Fibroblast of skin of abdomen (primary cell): ENCODE measurements around the gene SAPCD1.
"Not testable (repeated sequence)": the region's sequence is repeated elsewhere in the genome, so short reads cannot be mapped to it uniquely, and the experiment has no call there.

ENCODE experiments used
- DNase-seq: peaks from one replicate; pipeline ENCODE4 v3.0.0-alpha.2; 2013

The SAPCD1 gene

DNA sequence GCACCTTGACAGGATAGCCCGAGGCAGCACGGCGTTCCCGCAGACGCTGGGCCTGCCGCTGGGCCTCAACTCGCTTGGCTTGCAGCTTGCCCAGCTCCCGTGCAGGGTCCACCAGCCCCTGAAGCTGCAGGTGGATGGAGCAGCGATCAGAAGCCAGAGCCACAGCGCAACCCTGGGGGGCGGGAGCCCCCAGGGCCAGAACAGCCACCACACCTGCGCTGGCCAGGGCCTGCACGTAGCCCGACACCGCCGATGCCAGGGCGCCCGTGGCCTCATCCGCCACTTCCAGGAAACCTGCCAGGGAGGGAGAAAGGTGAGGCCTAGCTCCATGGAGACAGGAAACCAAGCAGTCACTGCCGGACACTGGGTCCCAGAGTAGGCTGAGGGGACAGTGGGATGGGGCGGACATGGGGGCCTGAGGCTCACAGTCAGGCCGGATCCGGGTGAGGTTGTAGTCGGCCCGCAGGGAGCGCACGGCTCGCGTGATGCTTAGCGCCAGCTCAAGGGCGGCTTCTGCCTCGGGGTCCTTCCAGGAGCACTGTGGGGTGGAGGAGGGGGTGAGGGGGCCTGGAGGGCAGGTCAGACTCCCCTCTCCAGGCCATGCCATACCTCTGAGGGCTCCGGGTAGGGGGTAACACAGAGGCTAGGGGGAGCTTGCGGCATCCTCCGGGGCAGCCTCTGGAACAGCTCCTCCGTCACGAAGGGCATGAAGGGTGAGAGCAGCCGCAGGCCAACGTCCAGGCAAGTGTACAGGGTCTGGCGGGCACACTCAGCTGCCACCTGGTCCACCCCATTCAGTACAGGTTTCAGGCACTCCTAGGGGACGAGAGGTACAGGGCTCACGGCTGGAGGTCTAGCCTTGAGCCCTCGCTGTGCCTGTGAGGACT lies 16.8 kb downstream of the SAPCD1 start:
- DNase-seq = no peak

DNA sequence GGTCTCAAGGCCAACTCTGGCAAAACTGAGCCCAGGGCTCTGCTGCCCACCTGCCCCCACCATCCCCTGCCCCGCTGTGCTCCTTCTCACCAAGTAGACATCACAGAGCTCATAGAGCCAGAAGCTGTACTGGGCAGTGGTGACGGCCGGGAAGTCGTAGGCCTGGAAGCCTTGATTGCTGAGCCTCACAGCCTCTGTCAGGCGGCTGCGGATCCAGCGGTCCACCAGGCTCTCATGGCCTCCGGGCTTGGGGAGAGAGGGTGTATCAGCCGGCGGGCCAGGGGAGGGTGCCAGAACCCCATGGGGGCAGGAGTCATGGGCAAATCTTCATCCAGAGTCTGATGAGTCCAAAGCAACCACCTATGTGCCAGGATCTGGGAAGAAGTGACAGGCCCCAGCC lies 17.5 kb downstream of the SAPCD1 start:
- DNase-seq = no peak

DNA sequence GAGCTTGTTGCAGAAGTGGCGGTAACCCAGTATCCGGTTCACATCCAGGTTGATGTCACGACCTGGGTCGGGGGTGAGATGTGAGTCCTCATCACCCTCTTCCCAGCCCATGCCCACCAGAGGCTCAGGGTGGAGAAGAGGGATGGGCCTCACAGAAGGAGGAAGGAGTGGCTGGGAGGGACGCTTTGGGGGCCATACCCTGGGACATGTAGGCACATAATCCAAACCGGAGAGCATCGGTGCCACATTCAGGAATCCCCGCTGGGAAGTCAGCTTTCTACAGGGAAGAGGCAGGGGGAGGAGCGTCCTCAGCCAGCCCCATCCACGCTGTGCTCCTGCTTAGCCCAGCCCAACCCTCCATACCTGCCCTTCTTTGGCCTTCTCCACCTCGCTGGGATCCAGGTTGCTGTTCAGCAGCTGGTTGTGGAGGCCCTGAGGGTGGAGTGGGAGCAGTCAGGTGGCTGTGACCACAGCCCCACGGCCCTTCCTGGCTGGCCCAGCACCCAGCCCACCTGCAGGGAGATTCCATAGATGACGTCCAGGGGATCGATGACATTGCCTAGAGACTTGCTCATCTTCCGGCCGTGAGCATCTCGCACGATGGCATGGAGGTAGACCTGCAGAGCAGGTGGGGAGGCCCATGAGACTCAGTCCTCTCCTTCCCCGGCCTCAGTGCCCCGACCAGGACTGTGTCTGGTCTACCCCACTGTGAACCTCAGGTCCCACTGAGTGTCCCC lies 18.2 kb downstream of the SAPCD1 start:
- DNase-seq = no peak

DNA sequence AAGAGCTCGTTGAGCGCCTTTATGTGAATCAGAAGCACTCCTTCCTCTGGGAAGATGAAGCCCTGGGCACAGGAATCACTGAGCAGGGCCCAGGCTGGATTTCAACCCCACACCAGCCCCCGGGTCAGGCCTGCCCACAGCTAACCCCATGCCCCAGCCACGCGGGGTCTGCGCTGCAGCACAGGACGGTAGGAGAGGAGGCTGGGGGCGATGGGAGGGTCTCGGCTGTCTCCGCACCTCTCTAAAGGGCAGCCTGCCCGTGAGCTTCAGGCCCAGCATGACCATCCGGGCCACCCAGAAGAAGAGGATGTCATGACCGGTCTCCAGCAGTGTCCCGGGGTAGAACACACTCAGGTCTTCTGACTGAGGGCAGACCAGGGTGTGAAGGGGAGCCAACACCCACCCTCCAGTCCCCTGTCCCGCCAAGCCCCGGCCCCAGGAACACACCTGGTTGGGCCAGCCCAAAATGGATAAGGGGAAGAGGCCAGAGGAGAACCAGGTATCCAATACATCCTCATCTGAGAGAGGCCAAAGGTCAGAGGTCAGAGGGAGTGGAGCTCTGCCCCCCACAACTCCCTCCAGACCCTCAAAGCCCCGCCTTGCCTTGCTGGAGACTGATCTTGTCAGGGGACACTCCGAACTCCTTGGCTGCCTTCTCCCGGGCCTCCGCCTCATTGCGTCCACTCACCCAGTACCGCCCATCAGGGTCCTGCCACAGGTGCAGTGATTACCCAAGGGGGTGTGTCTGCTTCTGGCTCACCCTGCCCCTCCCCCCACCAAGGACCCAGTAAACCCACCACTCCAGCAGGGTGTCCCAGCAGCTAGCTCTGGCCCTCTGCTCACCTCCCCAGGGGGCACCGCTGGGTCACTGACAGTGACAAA lies 19.0 kb downstream of the SAPCD1 start:
- DNase-seq = no peak

DNA sequence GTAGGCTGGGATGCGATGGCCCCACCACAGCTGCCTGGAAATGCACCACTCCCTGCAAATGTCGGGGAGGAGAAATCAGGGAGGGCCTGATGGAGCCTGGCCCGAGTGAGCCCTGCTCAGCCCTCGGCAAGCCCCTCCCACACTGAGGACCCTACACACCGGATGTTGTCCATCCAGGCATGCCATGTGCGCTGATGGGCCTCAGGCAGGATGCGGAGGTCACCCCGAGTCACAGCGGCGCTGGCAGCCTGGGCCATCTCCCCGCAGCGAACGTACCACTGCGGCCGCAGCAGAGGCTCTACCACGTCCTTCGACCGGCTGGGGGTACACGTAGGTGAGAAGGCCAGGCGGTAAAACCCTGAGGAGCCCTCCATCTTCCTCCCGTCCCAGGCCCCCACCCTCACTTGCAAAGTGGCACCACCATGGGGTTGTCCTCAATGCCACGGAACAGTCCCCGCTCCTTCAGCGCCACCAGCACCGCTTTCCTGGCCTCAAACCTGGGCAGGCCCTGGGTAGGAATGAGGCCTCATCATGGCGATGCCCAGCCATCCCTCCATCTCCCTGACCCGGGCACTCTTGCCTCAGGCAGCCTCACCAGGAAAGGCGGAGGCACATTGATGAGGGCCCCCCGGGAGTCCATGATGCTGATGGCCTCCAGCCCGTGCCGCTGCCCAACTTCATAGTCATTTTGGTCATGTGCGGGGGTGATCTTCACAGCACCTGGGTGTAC lies 19.8 kb downstream of the SAPCD1 start:
- DNase-seq = no peak

DNA sequence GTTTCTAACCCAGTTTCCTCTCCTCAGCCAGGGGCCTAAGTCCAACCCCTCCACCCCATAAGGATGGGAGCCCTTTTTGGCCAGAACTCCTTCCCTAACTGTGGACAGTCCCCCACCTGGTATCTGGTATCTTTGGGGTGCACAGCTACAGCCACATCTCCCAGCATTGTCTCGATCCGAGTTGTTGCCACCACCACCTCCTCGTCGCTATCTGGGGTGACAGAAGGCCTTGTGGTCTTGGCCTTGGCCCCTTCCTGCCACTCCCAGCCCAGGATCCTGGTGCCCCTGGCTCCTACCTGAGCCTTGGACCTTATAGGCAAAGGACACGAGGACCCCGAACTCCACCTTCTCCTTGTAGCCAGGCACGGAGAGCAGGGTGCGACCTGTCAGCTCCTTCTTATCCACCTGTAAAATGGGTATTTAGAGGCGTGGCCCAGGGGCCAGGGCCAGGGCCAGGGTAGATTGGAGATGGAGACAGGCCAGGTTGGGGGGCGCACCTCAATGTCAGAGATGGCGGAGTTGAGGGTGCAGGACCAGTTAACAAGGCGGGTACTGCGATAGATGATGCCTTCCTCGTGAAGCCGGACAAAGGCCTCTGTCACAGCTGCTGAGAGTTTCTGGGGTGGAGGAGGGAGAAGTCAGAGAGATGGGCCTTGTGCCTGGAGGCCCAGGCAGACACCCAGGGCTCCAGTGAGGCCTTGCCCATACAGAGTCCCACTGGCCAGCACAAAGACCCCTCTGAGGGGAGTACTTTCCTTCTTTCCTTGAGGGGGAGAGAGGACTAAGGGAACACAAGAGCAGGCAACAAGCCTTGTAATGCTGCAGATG lies 21.9 kb downstream of the SAPCD1 start:
- no peak for DNase-seq

DNA sequence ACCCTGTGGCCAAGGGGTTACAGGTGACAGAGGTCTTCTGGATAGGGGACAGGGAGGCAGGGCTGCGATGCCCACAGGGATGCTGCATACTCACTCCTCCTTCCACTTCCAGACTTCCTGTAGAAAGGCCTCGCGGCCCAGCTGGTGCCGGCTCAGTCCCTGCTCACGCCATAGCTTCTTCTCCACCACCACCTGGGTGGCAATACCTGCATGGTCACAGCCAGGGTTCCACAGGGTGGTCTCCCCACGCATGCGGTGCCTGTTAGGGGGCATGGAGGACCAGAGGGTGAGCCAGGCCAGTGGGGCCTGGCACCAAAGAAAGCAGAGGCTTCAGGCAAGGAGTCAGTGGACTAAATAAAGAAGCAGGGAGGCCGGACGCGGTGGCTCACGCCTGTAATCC lies 23.0 kb downstream of the SAPCD1 start:
- DNase-seq = no peak

DNA sequence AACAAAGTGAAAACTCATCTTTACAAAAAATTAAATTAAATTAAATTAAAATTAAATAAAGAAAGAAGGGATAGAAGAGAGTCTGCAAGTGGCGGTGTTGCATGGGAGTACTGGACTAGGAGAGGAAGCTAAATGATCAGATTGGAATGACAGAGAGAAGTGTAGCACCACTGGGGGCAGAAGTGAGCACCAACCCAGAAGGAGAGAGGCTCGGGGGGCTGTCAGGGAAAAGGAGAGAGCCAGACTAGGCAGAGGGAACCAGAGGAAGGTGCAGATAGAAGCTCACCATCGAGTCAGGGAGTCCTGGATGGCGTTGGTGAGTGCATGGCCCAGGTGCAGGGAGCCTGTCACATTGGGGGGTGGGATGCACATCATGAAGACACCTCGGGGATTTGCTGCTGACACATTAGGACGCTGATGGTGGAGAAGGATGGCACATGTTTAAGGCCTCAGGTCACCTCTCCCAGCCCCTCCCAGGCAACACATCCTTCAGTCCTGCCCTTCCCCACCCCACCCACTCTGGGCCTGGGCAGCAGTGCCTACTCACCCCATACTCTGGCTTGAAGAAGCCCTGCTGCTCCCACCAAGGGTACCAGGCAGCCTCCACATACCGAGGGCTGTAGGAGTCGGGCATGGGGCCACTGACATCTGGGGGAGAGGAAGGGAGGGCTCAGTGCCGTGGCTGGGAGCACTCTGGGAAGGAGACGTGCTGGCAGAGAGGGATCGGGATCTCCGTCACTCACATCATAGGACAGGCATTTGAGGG lies 29.1 kb downstream of the SAPCD1 start:
- DNase-seq = peak; percentile 46

DNA sequence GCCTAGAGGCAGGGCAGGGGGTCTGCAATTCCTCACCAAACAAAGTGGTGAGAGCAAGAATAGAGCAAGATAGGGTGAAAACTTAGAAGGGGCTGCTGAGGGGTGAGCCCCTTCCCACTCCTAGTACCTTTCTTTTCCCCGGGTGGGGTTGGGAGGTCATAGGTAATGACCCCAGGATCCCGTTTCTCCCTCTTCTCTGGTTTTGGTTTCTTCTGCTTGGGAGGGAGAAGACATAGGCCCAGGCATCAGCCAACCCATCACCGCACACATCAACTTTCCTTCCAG lies 29.6 kb downstream of the SAPCD1 start:
- DNase-seq = no peak

DNA sequence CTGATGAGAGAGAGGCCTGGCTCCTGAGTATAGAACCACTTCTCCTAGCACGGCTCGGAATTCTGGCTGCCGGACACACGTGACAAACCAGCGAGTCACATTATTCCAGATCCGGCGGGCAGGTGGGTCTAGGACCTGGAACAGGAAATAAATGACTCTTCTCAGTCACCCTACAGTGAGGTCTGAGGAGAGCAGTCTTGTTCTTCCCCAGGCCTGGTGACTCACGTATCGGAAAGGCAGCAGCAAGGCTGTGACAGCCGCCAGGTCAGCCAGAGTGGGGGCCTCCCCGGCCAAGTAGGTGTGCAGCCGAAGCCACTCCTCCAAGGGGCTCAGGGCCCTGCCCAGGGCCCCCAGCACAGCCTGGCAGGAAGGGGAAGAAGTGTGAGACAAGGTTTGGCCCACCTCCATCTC lies 30.3 kb downstream of the SAPCD1 start:
- no peak for DNase-seq

DNA sequence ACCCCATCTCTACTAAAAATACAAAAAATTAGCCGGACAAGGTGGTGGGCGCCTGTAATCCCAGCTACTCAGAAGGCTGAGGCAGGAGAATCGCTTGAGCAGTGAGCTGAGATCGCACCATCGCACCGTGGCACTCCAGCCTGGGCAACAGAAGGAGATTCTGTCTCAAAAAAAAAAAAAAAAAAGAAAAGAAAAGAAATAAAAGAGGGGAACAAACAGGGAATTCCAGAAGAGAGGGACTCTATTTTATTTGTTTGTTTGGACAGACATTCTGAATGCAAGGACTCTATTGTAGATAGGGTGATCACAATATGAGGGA lies 31.4 kb downstream of the SAPCD1 start:
- DNase-seq = not testable (repeated sequence)

DNA sequence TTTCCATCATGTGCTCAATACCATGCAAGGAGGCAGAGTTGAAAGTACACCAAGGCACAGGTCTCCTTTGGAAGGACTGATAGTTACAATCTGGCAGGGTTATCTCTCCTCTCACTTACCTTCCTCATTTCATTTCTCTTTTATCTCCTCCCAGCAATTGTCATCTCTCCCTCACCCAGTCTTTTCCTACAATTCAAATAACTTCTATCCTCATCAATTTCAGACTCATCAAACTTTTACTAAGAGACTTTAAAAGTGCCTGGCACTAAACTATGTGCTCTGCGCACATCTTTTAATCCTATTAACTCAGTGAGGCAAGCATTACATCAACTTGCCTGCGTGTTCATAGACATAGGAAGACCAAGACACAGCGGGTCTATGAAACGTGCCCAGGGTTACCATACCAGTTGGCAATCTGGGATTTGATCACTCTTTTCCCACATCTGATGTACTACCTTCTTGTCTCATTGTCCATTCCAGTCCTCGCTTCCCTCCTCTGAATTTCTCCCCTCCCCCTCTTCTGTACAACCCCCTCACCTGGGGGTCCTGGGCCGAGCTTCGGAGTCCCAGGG lies 31.9 kb downstream of the SAPCD1 start:
- DNase-seq = peak; percentile 42

DNA sequence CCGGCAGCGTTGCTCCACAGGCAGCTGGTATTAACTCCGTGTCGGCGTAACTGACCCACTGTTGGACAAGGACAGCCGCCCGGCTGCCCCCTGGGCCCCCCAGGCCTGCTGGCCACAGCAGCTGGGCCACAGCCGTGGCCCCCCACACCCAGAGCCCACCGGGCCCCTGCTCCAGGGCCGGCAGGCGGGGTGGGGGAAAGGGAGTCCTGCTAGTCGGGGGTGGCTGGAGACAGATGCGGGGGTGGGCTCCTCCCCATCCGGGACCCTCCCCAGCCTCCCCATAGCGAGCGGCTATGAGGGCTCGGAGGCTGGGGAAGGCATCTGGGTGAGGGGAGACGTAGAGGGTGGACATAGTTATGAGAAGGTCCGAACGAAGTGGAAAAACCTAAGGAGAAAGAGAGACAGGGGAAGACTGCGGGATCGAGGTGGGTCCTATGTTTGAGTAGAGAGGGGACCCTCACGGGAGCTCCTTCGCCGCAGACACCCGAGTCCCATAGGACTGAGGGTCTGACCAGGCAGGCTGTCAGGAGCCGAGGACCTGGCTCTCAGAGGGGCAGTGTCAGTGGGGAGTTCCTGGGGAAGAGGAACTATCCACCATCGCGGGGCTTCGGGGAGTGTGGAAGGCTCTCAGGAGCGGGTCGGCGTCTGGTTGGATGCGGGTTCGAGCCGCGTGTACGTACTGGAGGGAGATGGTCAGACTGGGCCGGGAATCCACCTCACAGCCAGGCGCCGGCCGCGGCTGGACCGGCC lies 32.6 kb downstream of the SAPCD1 start:
- no peak for DNase-seq

DNA sequence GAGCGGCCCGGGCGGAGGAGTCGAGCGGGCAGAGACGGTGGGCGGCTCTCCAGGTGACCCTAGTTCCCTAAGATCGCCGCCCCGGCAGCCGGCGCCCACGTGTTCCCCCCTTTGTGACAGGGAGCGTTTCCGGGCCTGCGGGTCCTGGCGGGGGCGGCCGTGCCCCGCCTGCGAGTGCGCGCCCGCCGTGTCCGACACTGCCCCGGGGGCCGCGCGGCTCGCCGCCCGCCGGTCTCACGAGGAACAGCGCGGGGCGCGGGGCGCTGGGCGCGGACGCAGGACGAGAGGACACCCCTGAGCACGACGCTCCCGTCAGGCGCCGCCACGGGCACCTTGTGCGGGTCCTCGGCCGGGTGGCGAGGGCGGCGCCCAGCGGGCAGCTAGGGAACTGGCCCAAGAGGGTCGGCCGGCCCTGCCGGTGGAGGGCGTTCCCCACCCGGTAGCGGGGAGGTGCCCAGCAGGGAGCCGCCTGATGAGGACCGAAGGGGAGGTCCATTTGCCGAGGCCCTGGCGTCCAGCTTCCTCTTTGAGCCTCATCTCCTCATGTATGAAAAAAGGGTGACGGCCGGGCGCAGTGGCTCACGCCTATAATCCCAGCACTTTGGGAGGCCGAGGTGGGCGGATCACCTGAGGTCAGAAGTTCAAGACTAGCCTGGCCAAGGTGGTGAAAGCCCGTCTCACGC lies 33.3 kb downstream of the SAPCD1 start, which contains the start of gene VARS1:
Gene VARS1 (minus strand): TSS at position 137 of the 683 bp plus-strand sequence. CDS start 535 bp downstream, outside the sequence.
- peak; percentile 89 for DNase-seq

DNA sequence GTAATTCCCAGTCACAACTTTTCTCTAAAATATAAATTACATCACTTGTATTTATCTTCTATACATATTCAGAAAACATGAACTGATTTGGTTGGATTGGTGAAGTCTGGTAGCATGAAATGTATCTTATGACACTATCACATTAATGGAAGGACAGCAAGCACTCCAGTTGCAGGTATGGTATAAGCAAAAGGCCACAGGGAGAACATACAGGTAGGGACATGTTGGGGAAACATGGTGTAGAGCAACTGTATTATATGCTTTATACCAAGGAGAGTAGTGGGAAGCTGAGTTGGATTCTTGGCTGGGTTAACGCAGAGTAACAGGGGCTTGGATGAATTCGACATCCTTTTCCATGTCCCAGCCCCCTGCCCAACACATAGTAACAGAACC lies 34.5 kb downstream of the SAPCD1 start:
- no peak for DNase-seq

DNA sequence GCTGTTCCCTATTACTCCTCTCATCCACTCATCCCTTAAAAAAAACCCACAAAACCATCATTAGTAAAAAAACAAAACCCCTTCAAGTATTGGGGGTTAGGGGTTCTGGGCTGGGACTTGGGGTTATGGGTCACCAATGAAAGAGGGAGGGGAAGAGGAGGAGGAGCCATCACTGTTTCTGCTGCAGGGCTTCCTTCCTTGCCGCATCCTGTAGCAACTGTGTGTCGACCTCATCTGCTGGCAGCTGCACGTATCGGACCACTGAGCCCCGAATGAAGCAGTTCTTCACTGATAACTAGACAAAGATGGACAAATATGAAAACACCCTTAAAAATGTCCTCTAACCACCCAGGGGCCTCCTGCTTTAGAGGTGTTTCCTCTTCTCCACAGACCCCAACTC lies 35.1 kb downstream of the SAPCD1 start:
- DNase-seq = no peak

DNA sequence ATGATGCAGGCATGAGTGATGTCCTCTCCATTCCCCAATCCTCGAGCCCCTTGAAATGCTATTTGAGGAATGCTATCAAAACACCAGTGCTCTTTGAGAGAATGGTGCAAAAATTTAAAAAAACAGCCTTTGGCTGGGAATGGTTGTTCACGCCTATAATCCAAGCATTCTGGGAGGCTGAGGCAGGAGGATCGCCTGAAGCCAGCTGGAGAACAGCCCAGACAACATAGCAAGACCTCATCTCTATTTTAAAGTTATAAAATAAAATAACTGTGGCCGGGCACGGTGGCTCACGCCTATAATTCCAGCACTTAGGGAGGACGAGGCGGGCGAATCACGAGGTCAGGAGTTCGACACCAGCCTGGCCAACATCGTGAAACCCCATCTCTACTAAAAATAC lies 37.3 kb downstream of the SAPCD1 start:
- no peak for DNase-seq

DNA sequence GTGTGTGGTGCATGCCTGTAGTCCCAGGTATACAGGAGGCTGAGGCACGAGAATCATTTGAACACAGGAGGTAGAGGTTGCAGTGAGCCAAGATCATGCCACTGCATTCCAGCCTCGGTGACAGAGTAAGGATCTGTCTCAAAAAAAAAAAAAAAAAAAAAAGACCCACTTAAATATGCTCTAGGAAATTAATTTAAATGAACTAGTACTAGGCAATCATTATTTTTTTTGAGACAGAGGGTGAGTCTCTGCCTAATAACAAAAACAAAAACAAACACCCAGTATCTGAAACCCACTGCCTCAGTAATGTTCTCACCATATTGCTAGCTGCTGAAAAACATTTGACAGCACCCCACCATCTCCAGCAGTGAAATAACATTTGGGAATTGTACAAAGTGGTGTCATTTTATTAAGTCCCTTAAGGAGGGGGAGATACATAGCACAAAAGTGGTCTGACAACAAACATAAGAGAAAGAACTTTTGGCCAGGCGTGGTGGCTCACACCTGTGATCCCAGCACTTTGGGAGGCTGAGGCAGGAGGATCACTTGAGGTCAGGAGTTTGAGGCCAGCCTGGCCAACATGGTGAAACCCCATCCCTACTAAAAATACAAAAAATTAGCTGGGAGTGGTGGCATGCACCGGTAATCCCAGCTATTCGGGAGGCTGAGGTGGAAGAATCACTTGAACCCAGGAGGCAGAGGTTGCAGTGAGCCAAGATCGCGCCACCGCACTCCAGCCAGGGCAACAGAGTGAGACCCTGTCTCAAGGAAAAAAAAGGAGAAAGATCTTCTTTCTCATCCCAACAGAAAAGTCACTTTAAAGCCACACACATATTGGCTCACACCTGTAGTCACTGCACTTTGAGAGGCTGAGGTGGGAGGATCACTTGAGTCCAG lies 38.8 kb downstream of the SAPCD1 start:
- DNase-seq = not testable (repeated sequence)
